Measurements from ENCODE around the gene YBX2. TPM values are rescaled to one million over a fixed set of nuclear protein-coding genes. Genes with fewer than 3 reads are reported as not detected.
A peak's percentile ranks its signal among the peaks of the same experiment; 100 is the strongest.
"Not testable (repeated sequence)": the region's sequence is repeated elsewhere in the genome, so short reads cannot be mapped to it uniquely, and the experiment has no call there.

The YBX2 gene
- not detected for polyA plus RNA-seq (2012; ENCODE audit: insufficient read depth, insufficient read length, low read depth)

DNA sequence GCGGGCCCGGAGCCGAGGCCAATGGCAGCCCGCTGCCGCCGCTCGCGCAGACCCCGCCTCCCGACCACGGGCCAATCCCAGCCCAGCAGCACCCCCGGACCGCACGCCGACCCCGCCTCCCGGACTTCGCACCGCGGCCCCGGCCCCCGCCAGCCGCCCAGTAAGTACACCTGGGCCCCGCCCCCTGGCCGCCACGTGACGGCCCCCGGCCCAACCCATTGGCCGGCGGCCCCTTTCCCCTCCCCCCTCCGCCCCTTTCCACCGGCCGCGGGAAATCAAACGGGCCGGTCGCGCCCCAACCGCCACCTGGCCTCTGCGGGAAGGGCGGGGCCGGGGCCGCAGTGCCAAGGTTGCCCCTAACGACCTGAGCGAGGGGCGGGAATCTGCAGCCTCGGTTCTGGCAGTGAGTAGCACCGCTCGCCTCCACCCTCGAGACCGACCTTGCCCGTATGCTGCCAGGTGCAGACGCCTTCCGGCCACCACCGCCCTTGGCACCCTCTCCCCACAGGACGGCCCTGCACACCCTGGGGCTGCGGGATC lies at the start of gene YBX2:
Gene YBX2, minus strand, starts transcription at position 26 of the 540 bp plus-strand sequence. CDS start 139 bp downstream, outside the sequence.
- Histone ChIP-seq H3K4me1 (no peaks in the 10 kb centered on the region), H3K27me3 (peaks cover 29% of the 10 kb centered on the region), H3K4me3 (ENCODE audit: low read depth, low read length) (no peak within 1 kb of the TSS), H3K36me3 (no peaks in the 10 kb centered on the region), H3K9me3 (no peaks in the 10 kb centered on the region)
- TF ChIP-seq CTCF (IDR thresholded peaks at IDR 0.05; ENCODE audit: low read depth, low read length) = no peak
- DNase-seq = peak; percentile 22

DNA sequence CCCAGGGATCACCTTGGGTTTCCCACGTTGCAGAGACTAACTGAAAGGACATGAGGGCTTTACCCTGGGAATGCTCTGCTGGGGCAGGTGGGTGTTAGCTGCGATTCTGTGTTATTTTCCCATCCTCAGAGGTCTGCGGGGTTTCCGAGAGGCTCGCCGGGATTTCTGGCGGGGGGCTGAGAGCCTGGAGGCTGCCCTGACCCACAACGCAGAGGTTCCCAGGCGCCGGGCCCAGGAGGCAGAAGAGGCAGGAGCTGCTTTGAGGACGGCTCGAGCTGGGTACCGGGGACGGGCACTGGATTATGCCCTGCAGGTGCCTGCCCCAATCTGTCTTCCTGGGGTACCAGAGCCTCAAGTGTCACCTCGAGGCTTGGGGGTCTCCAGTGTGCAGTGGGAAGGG lies 48.8 kb upstream of the YBX2 start:
- H3K27me3 ChIP-seq = peaks cover 4% of the 10 kb centered on the region; the same call in 1 of the 2 replicates
- no peak overlapping the region for H3K4me3 ChIP-seq (ENCODE audit: low read depth, low read length)
- H3K36me3 ChIP-seq = no peaks in the 10 kb centered on the region
- H3K9me3 ChIP-seq = no peaks in the 10 kb centered on the region
- H3K4me1 ChIP-seq = no peaks in the 10 kb centered on the region
- TF ChIP-seq CTCF (IDR thresholded peaks at IDR 0.05; ENCODE audit: low read depth, low read length) = no peak
- no peak for DNase-seq

DNA sequence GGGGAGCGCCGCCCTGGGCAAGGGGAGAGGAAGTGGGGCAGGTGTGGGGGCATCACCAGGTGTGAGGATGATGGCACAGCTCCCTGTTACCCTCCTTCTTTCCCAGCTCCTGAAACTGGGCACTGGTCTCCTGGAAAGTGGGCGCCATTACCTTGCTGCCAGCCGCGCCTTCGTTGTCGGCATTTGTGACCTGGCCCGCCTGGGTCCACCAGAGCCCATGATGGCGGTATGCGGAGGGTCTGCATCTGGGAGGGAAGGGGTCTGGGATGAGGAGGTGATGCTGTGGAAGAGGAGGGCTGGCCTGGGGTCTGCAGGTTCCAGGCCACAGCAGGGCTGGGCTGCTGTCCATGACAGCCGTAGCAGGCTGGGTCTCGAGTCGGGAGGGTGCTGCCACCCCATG lies 47.4 kb upstream of the YBX2 start:
- Histone ChIP-seq H3K36me3 (no peaks in the 10 kb centered on the region), H3K9me3 (no peaks in the 10 kb centered on the region), H3K4me3 (ENCODE audit: low read depth, low read length) (no peak overlapping the region), H3K27me3 (peaks cover 4% of the 10 kb centered on the region; the same call in 1 of the 2 replicates), H3K4me1 (no peaks in the 10 kb centered on the region)
- TF ChIP-seq CTCF (IDR thresholded peaks at IDR 0.05; ENCODE audit: low read depth, low read length) = no peak
- DNase-seq = no peak

GRCh38 chr17:7340179-7340578 lies 45.7 kb upstream of the YBX2 start:
- no peaks in the 10 kb centered on the region for H3K9me3 ChIP-seq
- H3K27me3 ChIP-seq = peaks cover 4% of the 10 kb centered on the region; the same call in 1 of the 2 replicates
- no peaks in the 10 kb centered on the region for H3K4me1 ChIP-seq
- TF ChIP-seq CTCF (IDR thresholded peaks at IDR 0.05; ENCODE audit: low read depth, low read length) = no peak
- DNase-seq = no peak
- H3K4me3 ChIP-seq (ENCODE audit: low read depth, low read length) = no peak overlapping the region
- H3K36me3 ChIP-seq = no peaks in the 10 kb centered on the region

GRCh38 chr17:7337600-7337999 lies 43.2 kb upstream of the YBX2 start:
- not testable (repeated sequence) for H3K4me1 ChIP-seq; DNase-seq; H3K27me3 ChIP-seq; H3K9me3 ChIP-seq; H3K36me3 ChIP-seq; H3K4me3 ChIP-seq (ENCODE audit: low read depth, low read length)

GRCh38 chr17:7336240-7337175 lies 42.1 kb upstream of the YBX2 start, which contains the start of gene ACAP1:
TSS of gene ACAP1 (plus strand) at chr17:7336529. CDS start at chr17:7336735, 206 bp downstream.
- no peaks in the 10 kb centered on the region for H3K36me3 ChIP-seq
- no peaks in the 10 kb centered on the region for H3K27me3 ChIP-seq
- no peak for TF ChIP-seq CTCF (IDR thresholded peaks at IDR 0.05; ENCODE audit: low read depth, low read length)
- H3K4me1 ChIP-seq = no peaks in the 10 kb centered on the region
- no peaks in the 10 kb centered on the region for H3K9me3 ChIP-seq
- DNase-seq = no peak
- no peak within 1 kb of the TSS for H3K4me3 ChIP-seq (ENCODE audit: low read depth, low read length)

DNA sequence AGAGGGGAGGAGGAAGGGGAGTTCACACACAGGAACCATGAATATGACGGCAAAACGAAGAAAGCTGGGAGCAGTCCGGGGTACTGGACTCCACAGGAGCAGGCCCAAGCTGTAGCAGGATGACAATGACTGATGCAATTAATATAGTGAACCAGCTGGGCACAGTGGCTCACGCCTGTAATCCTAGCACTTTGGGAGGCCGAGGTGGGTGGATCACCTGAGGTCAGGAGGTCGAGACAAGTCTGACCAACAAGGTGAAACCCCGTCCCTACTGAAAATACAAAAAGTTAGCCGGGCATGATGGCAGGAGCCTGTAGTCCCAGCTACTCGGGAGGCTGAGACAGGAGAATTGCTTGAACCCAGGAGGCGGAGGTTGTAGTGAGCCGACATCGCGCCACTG lies 41.3 kb upstream of the YBX2 start:
- H3K4me1 ChIP-seq; H3K36me3 ChIP-seq; H3K4me3 ChIP-seq (ENCODE audit: low read depth, low read length); H3K27me3 ChIP-seq; H3K9me3 ChIP-seq; DNase-seq: not testable (repeated sequence)

Data from BE2C (cell line).